Osteoblast (primary cell): ENCODE measurements around the gene CRYL1. TPM values are rescaled to one million over a fixed set of nuclear protein-coding genes. Genes with fewer than 3 reads are reported as not detected.

Source experiments
- DNase-seq: peaks from one replicate; pipeline ENCODE4 v3.0.0; 2011; ENCODE audit warnings: low spot score, mixed read lengths; ENCODE audit not compliant: insufficient read length; ENCODE audit errors: missing footprints
- H2AFZ ChIP-seq: 2 replicates; pipeline ENCODE4 v1.6.0; 2011; ENCODE audit warnings: mild to moderate bottlenecking, low read length
- H3K27ac ChIP-seq: 2 replicates; pipeline ENCODE4 v1.5.1; 2011; ENCODE audit warnings: mild to moderate bottlenecking, low read depth, low read length, moderate library complexity
- H3K27me3 ChIP-seq: 2 replicates; pipeline ENCODE4 v1.6.0; 2012; ENCODE audit warnings: mild to moderate bottlenecking, control low read depth, inconsistent platforms, low read length, moderate library complexity; ENCODE audit not compliant: insufficient read depth
- H3K36me3 ChIP-seq: 2 replicates; pipeline ENCODE4 v1.5.1; 2011; ENCODE audit warnings: mild to moderate bottlenecking, low read length, control low read depth, moderate library complexity; ENCODE audit not compliant: insufficient read depth
- H3K4me1 ChIP-seq: 2 replicates; pipeline ENCODE4 v1.5.1; 2011; ENCODE audit warnings: mild to moderate bottlenecking, low read length, control low read depth, moderate library complexity; ENCODE audit not compliant: insufficient read depth
- H3K4me2 ChIP-seq: 2 replicates; pipeline ENCODE4 v1.6.0; 2011; ENCODE audit warnings: mild to moderate bottlenecking, low read length; ENCODE audit not compliant: insufficient read depth
- H3K4me3 ChIP-seq: fragments of 200-600 bp; sonication (generic); 3 replicates; pipeline ENCODE4 v1.5.1; 2012; ENCODE audit warnings: mild to moderate bottlenecking, low read length, inconsistent platforms; ENCODE audit not compliant: insufficient read depth
- H3K79me2 ChIP-seq: 2 replicates; pipeline ENCODE4 v1.6.0; 2012; ENCODE audit warnings: mild to moderate bottlenecking, low read length, control low read depth, inconsistent platforms; ENCODE audit not compliant: insufficient read depth
- H3K9me3 ChIP-seq: 2 replicates; pipeline ENCODE4 v1.5.1; 2011; ENCODE audit warnings: low read depth, low read length, control low read depth
- H4K20me1 ChIP-seq: 2 replicates; pipeline ENCODE4 v1.6.0; 2012; ENCODE audit warnings: mild to moderate bottlenecking, low read length, control low read depth; ENCODE audit not compliant: insufficient read depth
- CTCF ChIP-seq: IDR thresholded peaks from 2 replicates; pipeline ENCODE4 v1.5.1; 2011; ENCODE audit warnings: mild to moderate bottlenecking, low read depth, low read length, moderate library complexity; ENCODE audit errors: extremely low read depth
- total RNA-seq: library from RNA; depleted of rRNA; stranded (reverse); fragments of >200 nt; gene quantifications from 2 replicates; pipeline ENCODE4 v1.2.3, GENCODE V29; 2012

CRYL1 gene
- total RNA-seq, 1 donor = 12.7 TPM

- Histone ChIP-seq H3K4me3 (no peak overlapping the region), H2AFZ (no peak overlapping the region), H3K36me3 (no peaks in the 10 kb centered on the region), H4K20me1 (no peaks in the 10 kb centered on the region), H3K4me1 (no peaks in the 10 kb centered on the region), H3K27me3 (peaks cover 6% of the 10 kb centered on the region), H3K4me2 (no peak overlapping the region), H3K79me2 (no peaks in the 10 kb centered on the region), H3K27ac (no peak overlapping the region), H3K9me3 (no peaks in the 10 kb centered on the region)
- no peak for DNase-seq
- no peak for TF ChIP-seq CTCF
Measured at GRCh38 chr13:20397896-20398295, 127.8 kb downstream of the CRYL1 start.

GRCh38 chr13:20395061-20395916, 130.4 kb downstream of the CRYL1 start:
- peaks cover 6% of the 10 kb centered on the region for H3K27me3 ChIP-seq
- no peaks in the 10 kb centered on the region for H3K36me3 ChIP-seq
- H2AFZ ChIP-seq = no peak overlapping the region
- no peak overlapping the region for H3K27ac ChIP-seq
- H4K20me1 ChIP-seq = no peaks in the 10 kb centered on the region
- no peak overlapping the region for H3K4me3 ChIP-seq
- no peaks in the 10 kb centered on the region for H3K9me3 ChIP-seq
- H3K4me1 ChIP-seq = no peaks in the 10 kb centered on the region
- DNase-seq = no peak
- TF ChIP-seq CTCF = no peak
- no peaks in the 10 kb centered on the region for H3K79me2 ChIP-seq
- no peak overlapping the region for H3K4me2 ChIP-seq

GRCh38 chr13:20394506-20394905, 131.2 kb downstream of the CRYL1 start:
- Histone ChIP-seq H4K20me1 (no peaks in the 10 kb centered on the region), H3K4me2 (no peak overlapping the region), H3K4me1 (no peaks in the 10 kb centered on the region), H3K79me2 (no peaks in the 10 kb centered on the region), H3K4me3 (no peak overlapping the region), H3K27ac (no peak overlapping the region), H3K36me3 (no peaks in the 10 kb centered on the region), H3K27me3 (peaks cover 6% of the 10 kb centered on the region), H2AFZ (no peak overlapping the region), H3K9me3 (no peaks in the 10 kb centered on the region)
- DNase-seq = no peak
- TF ChIP-seq CTCF = no peak

GRCh38 chr13:20394169-20394501, 131.5 kb downstream of the CRYL1 start:
- Histone ChIP-seq H3K4me1 (no peaks in the 10 kb centered on the region), H3K79me2 (no peaks in the 10 kb centered on the region), H3K27ac (no peak overlapping the region), H3K36me3 (no peaks in the 10 kb centered on the region), H3K4me2 (no peak overlapping the region), H3K9me3 (no peaks in the 10 kb centered on the region), H3K27me3 (peaks cover 6% of the 10 kb centered on the region), H3K4me3 (no peak overlapping the region), H4K20me1 (no peaks in the 10 kb centered on the region), H2AFZ (no peak overlapping the region)
- DNase-seq = no peak
- no peak for TF ChIP-seq CTCF
